RKO (cell line): ENCODE results near the gene OGT.
"Not testable (repeated sequence)": the region's sequence is repeated elsewhere in the genome, so short reads cannot be mapped to it uniquely, and the experiment has no call there.

Experiments
- DNase-seq: peaks from one replicate; pipeline ENCODE4 v3.0.0-alpha.2; 2016; ENCODE audit warnings: low spot score

Gene OGT

GRCh38 chrX:71540801-71541200 is 7.9 kb downstream of the OGT start:
- no peak for DNase-seq

- peak; percentile 62 for DNase-seq
Measured at GRCh38 chrX:71541210-71542022, 8.5 kb downstream of the OGT start.

GRCh38 chrX:71542411-71542810 is 9.5 kb downstream of the OGT start:
- DNase-seq: peak; percentile 20

- peak; percentile 18 for DNase-seq
Measured at GRCh38 chrX:71542825-71543224, 9.9 kb downstream of the OGT start.

GRCh38 chrX:71543316-71543715 is 10.4 kb downstream of the OGT start:
- peak; percentile 90 for DNase-seq

- no peak for DNase-seq
Measured at GRCh38 chrX:71545364-71545763, 12.5 kb downstream of the OGT start.

- no peak for DNase-seq
Measured at GRCh38 chrX:71546879-71547278, 14.0 kb downstream of the OGT start.

- DNase-seq: no peak
Measured at GRCh38 chrX:71547339-71547738, 14.4 kb downstream of the OGT start.

- no peak for DNase-seq
Measured at GRCh38 chrX:71549986-71550385, 17.1 kb downstream of the OGT start.

GRCh38 chrX:71550578-71550977 is 17.7 kb downstream of the OGT start:
- DNase-seq: no peak

GRCh38 chrX:71556036-71556435 is 23.1 kb downstream of the OGT start:
- DNase-seq: no peak

GRCh38 chrX:71558920-71559319 is 26.0 kb downstream of the OGT start:
- DNase-seq: no peak

- not testable (repeated sequence) for DNase-seq
Measured at GRCh38 chrX:71559773-71560172, 26.9 kb downstream of the OGT start.

- DNase-seq: no peak
Measured at GRCh38 chrX:71563921-71564320, 31.0 kb downstream of the OGT start.

GRCh38 chrX:71565474-71566041 is 32.7 kb downstream of the OGT start:
- no peak for DNase-seq

GRCh38 chrX:71571390-71571789 is 38.5 kb downstream of the OGT start:
- DNase-seq: not testable (repeated sequence)

GRCh38 chrX:71573590-71573989 is 40.7 kb downstream of the OGT start:
- no peak for DNase-seq

- no peak for DNase-seq
Measured at GRCh38 chrX:71577682-71578081, 44.8 kb downstream of the OGT start.

GRCh38 chrX:71578253-71579135 is 45.6 kb downstream of the OGT start, which contains the start of gene GCNA:
Gene GCNA (plus strand): TSS chrX:71578437. CDS start chrX:71580822, 2,385 bp downstream.
- DNase-seq: no peak

- DNase-seq: no peak
Measured at GRCh38 chrX:71579136-71579989, 46.5 kb downstream of the OGT start.

- DNase-seq: no peak
Measured at GRCh38 chrX:71579990-71580380, 47.1 kb downstream of the OGT start.

- DNase-seq: no peak
Measured at GRCh38 chrX:71581210-71581609, 48.3 kb downstream of the OGT start.
